22Rv1 (cell line): ENCODE data around the gene PPP1R15B.

Experiments
- CTCF ChIP-seq: fragments of 450-650 bp; IDR thresholded peaks from 2 replicates; pipeline ENCODE4 v1.5.1; 2017; ENCODE audit warnings: mild to moderate bottlenecking
- ZFX ChIP-seq: fragments of 450-650 bp; IDR thresholded peaks from 2 replicates; pipeline ENCODE4 v1.6.1; 2017; ENCODE audit warnings: antibody characterized with exemption, borderline replicate concordance

- TF ChIP-seq CTCF (no peak), ZFX (no peak)
Measured at GRCh38 chr1:204370176-204370575, 41.4 kb downstream of the PPP1R15B start.
